Psoas muscle (tissue), 8 donors: ENCODE data around the gene ZDHHC12. TPM values are rescaled to one million over a fixed set of nuclear protein-coding genes. Genes with fewer than 3 reads are reported as not detected.
"Not testable (repeated sequence)": the region's sequence is repeated elsewhere in the genome, so short reads cannot be mapped to it uniquely, and the experiment has no call there.

Experiments used
- ATAC-seq, 4 donors: fragments of 200-7000 bp; cut with Tn5 transposase; one replicate each; pipeline ENCODE4 v1.9.1; 2020; ENCODE audit warnings: moderate library complexity in 3 of 4, mild to moderate bottlenecking in 2 of 4
- DNase-seq, 2 donors: peaks; one replicate each; pipeline ENCODE4 v3.0.0-alpha.2; 2020
- H3K27ac ChIP-seq: fragments of 200-600 bp; one replicate; pipeline ENCODE4 v1.8.0; 2022
- H3K27me3 ChIP-seq, 3 donors: fragments of 200-600 bp in 1 of 3; one replicate each; pipeline versions ENCODE4 v1.6.1 to v1.8.0; 2013 to 2022; ENCODE audit warnings: low read length in 2 of 3, mild to moderate bottlenecking in 2 of 3, moderate library complexity in 1 of 3; ENCODE audit not compliant: insufficient read depth in 3 of 3
- H3K36me3 ChIP-seq, 2 donors: fragments of 200-600 bp in 1 of 2; one replicate each; pipeline versions ENCODE4 v1.6.1 to v1.8.0; 2013 to 2022; ENCODE audit warnings: low read depth in 1 of 2, mild to moderate bottlenecking in 1 of 2, moderate library complexity in 1 of 2; ENCODE audit not compliant: insufficient read depth in 1 of 2
- H3K4me1 ChIP-seq: fragments of 200-600 bp; one replicate; pipeline ENCODE4 v1.8.0; 2022
- H3K4me3 ChIP-seq: fragments of 200-600 bp; one replicate; pipeline ENCODE4 v1.8.0; 2022; ENCODE audit warnings: mild to moderate bottlenecking
- H3K9me3 ChIP-seq: fragments of 200-600 bp; one replicate; pipeline ENCODE4 v1.8.0; 2022
- CTCF ChIP-seq: fragments of 200-600 bp; IDR thresholded peaks from one replicate; pipeline ENCODE4 v1.8.0; 2022; ENCODE audit warnings: antibody characterized with exemption
- WGBS, 3 donors: extraction: QIAGEN DNeasy Blood & Tissue Kit; methylation state at CpG; one replicate each; pipeline versions ENCODE4 v1.1.6 to v1.1.7; 2013; 5-methylcytosine and 5-hydroxymethylcytosine counted together
- intact Hi-C, 2 donors: fragments of 100-400 bp; cut with DNase I; formaldehyde crosslinking; loops; one replicate each; pipeline versions ENCODE4 v1.11.0 to v1.14.2; 2022
- polyA plus RNA-seq, 3 donors: library from polyadenylated mRNA; stranded (reverse); fragments of 200-250 nt; gene quantifications; one replicate each; pipeline ENCODE4 v1.2.3, GENCODE V29; 2013
- total RNA-seq, 4 donors: library from RNA; stranded (reverse); fragmentation: NEBNext Ultra II Directional in 2 of 4; extraction: Animal tissue kit (Norgen Biotek cat#: 25700) in 2 of 4; gene quantifications; one replicate each; pipeline versions ENCODE4 v1.2.1 to v1.2.4, GENCODE V29; 2021 to 2023
- donor health status: healthy with polysubstance abuse.
- donor health status: DM: no; HTN: no; CAD: no; lungs with moderate emphysema.
- donor health status: Bipolar disorder and iron deficiency.
- donor health status: healthy.
- donor health status: DM: yes; HTN: yes; CAD: no.
- donor health status: DM: no; HTN: no; CAD: no.
- donor health status: DM: no; HTN: no; CAD: no.
- donor health status: DM: yes; HTN: yes; CAD: no.

The ZDHHC12 gene
- total and polyA plus RNA-seq, 7 donors: 4.5 to 18.5 (median 7.2) TPM

- 0 to 1% (median 0%) methylated on average over 45 to 65 of the region's 65 CpGs for WGBS, 3 donors
- H3K27ac ChIP-seq: peak within 1 kb of the TSS; percentile 65
- DNase-seq: peak; percentile 90 to 93
- H3K4me3 ChIP-seq: peak within 1 kb of the TSS; percentile 84
- intact Hi-C loops: loop anchor here in 1 of 2 donors (5.0 kb wide), 1 partner anchor 70 kb away; the partner anchor contains the start of gene ZER1
- ATAC-seq: peak; percentile 79 to 91 (median 86)
- H3K27me3 ChIP-seq: no peaks in the 10 kb centered on the region
- TF ChIP-seq CTCF: peak; percentile 80
- no peaks in the 10 kb centered on the region for H3K4me1 ChIP-seq
- no peaks in the 10 kb centered on the region for H3K9me3 ChIP-seq
- H3K36me3 ChIP-seq: no peaks in the 10 kb centered on the region
Measured at GRCh38 chr9:128702445-128702948, 21.4 kb downstream of the ZDHHC12 start, which contains the start of gene PKN3. TSS of gene PKN3 (plus strand) at chr9:128702503. CDS start at chr9:128702916, 413 bp downstream.

- H3K4me3 ChIP-seq: no peak overlapping the region
- 71 to 75% (median 73%) methylated on average over 10 of the region's 10 CpGs for WGBS, 3 donors
- no peak for ATAC-seq
Measured at GRCh38 chr9:128701227-128701854, 22.6 kb downstream of the ZDHHC12 start.

GRCh38 chr9:128699096-128699795 lies 24.7 kb downstream of the ZDHHC12 start:
- H3K4me3 ChIP-seq, intact Hi-C loops, H3K27ac ChIP-seq, ATAC-seq, H3K4me1 ChIP-seq, H3K9me3 ChIP-seq, H3K27me3 ChIP-seq: not testable (repeated sequence)
- DNase-seq: peak in 1 of 2 donors; percentile 39
- peaks cover 0 to 28% of the 10 kb centered on the region in 2 donors for H3K36me3 ChIP-seq
- 91 to 94% (median 94%) methylated on average over 27 to 30 of the region's 30 CpGs for WGBS, 3 donors

More at GRCh38 chr9:128701227-128701854, 22.6 kb downstream of the ZDHHC12 start:
- no peak for TF ChIP-seq CTCF
- intact Hi-C loops: loop anchor here in 1 of 2 donors (5.0 kb wide), 1 partner anchor 71 kb away; the partner anchor contains the start of gene ZER1
- peak in 1 of 2 donors; percentile 32 for DNase-seq
- peaks cover 0 to 8% of the 10 kb centered on the region in 2 donors for H3K36me3 ChIP-seq
- H3K9me3 ChIP-seq: no peaks in the 10 kb centered on the region
- no peak overlapping the region for H3K27ac ChIP-seq
- no peaks in the 10 kb centered on the region for H3K4me1 ChIP-seq
- no peaks in the 10 kb centered on the region for H3K27me3 ChIP-seq

GRCh38 chr9:128696923-128697707 lies 26.8 kb downstream of the ZDHHC12 start:
- H3K4me1 ChIP-seq: no peaks in the 10 kb centered on the region
- 75 to 78% (median 77%) methylated on average over 8 of the region's 8 CpGs for WGBS, 3 donors
- H3K4me3 ChIP-seq: no peak overlapping the region
- ATAC-seq (no peak), DNase-seq (no peak)
- intact Hi-C loops: no loop called here
- TF ChIP-seq CTCF: no peak
- peaks cover 0 to 49% of the 10 kb centered on the region in 2 donors for H3K36me3 ChIP-seq
- no peaks in the 10 kb centered on the region for H3K27me3 ChIP-seq
- no peaks in the 10 kb centered on the region for H3K9me3 ChIP-seq
- H3K27ac ChIP-seq: no peak overlapping the region
